HG03159 (cell line): ENCODE data around the gene ANKRD23.
"Not testable (repeated sequence)": the region's sequence is repeated elsewhere in the genome, so short reads cannot be mapped to it uniquely, and the experiment has no call there.

Source experiments
- ATAC-seq: cut with Tn5 transposase; IDR thresholded peaks from one replicate; pipeline ENCODE4 v1.9.1; 2021; ENCODE audit warnings: mild to moderate bottlenecking, moderate library complexity; ENCODE audit not compliant: unreplicated experiment

Gene ANKRD23

DNA sequence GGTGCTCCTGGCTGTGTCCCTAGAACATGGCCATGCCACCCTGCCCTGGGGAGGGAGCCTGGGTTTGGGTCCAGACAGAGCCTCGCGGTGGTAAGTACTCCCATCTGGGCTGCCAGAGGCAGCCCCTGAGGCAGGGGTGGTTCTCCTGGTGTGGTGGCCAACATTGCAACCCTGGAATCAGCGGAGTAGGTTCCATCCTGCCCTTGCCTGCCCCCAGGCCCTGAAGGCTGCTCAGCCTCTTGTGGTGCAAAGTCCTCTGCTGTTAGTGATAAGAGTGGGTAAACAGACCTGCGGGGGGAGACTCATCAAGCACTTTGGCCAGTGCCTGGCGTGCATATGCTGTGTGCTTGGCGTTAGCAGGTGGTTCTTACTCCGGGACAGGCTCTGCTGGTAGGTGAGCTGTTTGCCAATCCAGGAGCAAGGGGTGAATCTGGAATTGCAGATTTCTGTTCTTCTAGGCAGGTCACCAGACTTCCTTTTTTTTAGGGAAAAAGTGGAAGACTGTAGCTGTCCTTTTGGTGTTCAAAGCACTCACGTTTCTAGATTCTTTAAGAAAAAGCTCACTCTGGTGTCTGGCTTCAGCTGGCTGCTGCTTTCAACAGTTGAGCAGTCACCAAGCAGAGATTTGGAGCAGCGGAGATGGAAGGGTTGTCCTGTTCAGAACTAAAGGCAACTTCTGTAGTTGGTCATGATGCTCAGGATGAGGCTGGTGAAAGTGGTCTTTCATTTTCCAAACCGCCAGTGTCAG lies 24.5 kb downstream of the ANKRD23 start:
- ATAC-seq = no peak

DNA sequence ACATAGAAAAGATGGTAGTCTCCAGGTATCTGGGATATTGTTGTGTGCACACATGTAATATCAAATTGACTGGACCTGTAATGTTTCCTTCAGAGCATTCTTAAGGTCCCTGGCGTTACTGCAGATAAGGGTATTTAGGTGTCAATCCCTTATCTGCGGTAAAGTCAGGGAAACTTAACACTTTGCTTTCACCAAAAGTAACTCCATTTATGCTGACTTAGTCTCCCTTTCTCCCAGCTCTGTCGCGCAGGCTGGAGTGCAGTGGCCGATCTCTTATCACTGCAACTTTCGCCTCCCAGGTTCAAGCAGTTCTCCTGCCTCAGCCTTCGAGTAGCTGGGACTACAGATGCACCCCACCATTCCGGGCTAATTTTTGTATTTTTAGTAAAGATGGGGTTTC lies 25.9 kb downstream of the ANKRD23 start:
- ATAC-seq = no peak

DNA sequence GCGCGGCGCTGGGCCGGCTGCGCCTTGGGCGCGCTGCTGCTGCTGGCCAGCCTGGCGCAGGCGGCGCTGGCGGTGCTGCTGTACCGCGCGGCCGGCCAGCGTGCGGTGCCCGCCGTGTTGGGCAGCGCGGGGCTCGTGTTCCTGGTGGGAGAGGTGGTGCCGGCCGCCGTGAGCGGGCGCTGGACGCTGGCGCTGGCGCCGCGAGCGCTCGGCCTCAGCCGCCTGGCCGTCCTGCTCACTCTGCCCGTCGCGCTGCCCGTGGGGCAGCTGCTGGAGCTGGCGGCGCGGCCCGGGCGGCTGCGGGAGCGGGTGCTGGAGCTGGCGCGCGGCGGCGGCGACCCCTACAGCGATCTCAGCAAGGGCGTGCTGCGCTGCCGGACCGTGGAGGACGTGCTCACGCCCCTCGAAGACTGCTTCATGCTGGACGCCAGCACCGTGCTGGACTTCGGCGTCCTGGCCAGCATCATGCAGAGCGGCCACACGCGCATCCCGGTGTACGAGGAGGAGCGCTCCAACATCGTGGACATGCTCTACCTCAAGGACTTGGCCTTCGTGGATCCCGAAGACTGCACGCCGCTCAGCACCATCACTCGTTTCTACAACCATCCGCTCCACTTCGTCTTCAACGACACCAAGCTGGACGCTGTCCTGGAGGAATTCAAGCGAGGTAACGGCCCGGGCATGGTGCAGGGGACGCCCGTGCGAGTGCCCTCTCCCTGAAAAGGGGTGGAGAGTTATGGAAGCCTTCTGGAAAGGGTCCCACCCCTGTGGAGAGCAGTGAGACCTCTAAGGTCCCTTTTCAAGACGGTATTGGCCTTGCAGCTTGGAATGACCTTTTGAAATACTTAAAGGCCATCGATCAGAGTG lies 26.8 kb downstream of the ANKRD23 start:
- ATAC-seq = no peak

DNA sequence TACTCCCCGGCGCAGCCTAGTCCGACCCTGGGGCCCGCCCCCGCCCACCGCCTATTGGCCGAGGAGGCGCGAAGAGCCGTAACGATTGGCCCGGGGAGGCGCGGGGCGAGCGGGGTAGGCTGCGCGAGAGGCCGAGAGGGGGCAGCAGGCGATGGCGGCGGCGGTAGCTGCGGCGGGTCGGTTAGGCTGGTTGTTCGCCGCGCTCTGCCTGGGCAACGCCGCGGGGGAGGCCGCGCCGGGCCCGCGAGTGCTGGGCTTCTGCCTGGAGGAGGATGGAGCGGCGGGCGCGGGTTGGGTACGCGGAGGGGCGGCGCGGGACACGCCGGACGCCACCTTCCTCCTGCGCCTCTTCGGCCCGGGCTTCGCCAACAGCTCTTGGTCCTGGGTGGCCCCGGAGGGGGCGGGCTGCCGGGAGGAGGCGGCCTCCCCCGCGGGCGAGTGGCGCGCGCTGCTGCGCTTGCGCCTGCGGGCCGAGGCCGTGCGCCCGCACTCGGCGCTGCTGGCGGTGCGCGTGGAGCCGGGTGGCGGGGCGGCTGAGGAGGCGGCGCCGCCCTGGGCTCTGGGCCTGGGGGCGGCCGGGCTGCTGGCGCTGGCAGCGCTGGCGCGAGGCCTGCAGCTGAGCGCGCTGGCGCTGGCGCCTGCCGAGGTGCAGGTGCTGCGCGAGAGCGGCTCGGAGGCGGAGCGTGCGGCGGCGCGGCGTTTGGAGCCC lies 27.5 kb downstream of the ANKRD23 start, which contains the start of gene CNNM3:
TSS of gene CNNM3 (plus strand) at position 142 of the 709 bp plus-strand sequence. CDS start at position 152, 10 bp downstream.
- peak; percentile 89 for ATAC-seq

DNA sequence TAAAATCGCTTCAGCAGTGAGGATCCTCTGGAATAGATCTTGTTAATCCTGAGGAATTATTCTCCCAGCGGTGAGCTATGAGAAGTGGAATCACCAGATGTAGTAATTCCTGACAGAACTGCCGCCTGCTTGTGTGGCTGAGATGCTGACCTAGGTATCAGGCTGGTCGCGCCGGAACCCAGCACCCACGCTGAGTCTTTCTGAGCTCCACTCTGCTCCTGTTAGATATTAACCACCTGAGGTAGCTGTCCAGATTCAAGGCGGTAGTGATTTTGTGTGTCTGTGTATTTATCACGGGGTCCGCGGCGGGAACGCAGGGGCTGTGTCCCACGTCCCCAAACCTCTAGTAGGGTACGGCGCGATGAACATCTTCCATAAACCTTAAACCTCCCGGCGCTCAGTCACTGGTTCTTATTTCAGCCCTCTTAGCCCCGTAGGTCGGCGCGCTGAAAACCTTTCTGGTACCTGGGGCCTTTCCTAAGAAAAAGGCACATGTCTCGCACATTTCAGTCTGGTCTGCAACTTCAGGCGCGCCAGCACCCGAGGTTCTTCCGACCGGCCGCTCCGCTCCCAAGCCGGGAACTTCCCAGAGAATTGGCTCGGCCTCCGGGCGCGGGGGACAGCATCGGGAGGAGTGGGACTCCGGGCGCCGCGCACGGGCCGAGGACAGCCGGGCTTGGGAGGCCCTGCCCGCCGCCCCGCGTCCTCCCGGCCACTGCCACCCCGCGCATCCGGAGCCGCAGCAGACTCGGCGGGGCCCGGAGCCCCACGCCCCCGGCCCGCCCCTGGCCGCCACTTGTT lies 28.3 kb downstream of the ANKRD23 start:
- peak; percentile 13 for ATAC-seq

DNA sequence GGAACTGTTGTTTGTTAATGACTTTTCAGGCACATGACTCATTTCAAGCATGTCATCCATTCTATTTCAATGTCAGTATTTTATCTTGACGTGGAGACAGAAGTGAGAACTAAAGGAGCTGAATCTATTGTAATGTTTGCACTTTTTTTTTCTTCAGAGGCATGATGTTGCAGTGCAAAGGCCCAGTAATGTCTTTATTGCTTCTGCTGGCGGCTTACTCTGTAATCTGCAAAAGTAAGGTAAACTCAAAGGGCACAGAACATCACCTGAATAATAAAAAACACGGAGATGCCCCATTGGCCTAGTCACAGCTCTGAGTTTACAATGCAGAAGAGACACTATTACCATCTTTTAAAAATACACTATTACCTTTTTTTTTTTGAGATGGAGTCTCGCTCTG lies 30.2 kb downstream of the ANKRD23 start:
- no peak for ATAC-seq

DNA sequence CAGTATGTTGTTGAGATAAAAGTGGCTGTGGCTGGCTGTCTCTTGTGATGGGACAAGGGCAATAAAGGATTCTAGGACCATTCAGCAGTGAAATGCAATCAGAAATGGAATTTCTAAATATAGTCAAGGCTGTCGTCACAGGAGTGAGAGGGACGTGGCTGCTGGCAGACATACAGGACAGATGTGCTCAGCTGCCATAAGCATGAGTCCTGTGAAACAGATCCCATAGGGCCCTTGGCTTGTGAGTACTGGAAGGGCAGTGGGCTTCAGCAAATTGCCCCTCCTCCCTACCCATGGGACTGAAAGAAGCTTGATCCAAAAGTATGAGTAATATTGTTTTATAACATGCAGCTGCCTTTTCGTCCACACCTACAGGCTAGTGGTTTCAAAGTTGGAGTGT lies 31.9 kb downstream of the ANKRD23 start:
- no peak for ATAC-seq

DNA sequence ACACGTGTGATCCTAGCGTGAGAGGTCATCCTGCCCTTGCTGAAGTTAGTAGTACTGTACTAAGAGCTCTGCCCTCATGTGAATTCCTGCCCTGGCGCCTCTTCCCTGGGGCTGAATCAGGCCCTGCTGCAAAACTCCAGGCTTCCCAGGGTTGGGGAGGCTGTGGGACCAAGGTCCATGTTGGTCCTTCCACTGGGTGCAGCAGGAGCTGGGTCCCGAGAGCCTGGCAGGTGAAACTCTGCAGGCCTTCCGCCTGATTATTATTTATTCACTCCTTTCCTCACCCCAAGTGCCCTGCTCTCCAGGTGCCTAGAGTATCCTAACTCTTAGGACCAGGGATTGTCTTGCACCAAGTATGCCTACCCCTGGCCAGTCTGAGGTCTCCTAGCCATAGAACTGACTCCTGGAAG lies 33.0 kb downstream of the ANKRD23 start:
- no peak for ATAC-seq

DNA sequence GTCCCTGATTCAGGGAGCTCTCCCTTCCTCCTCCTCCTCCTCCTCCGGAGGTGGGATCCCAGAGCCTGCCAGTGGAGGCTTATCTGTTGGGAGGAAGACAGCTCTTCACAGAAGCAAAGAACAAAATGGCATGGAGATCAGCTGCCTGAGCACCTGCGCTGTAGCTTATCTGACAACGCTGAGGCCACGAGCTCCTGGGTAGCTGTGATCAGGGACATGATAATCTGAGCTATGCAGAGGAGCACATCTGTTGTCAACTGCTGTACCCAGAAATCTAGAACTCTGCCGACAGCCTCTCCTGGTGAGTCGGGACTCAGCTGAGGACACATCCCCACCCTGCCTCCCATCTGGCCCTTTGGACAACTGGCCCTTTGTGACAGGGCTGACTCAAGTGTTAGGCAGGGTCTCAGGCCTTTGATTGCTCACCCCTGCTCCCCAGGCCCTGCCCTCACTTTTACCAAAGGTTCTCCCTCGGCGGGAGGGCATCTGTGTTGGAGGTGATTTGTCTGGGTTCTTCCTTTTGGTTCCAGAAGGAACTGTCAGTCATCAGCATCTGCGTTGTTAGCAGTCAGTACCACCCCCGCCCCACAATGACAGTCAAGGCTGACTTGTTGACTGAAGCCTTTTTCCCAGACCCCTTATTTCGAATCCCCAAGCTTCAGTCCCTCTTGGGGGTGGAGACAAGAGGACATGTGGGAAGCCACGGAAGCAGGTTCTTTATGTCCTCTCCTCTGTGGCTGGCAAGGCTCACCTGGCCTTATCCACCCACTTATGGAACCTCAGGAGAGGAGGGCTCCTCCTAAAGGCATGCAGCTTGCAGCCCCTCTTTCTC lies 33.7 kb downstream of the ANKRD23 start:
- no peak for ATAC-seq

DNA sequence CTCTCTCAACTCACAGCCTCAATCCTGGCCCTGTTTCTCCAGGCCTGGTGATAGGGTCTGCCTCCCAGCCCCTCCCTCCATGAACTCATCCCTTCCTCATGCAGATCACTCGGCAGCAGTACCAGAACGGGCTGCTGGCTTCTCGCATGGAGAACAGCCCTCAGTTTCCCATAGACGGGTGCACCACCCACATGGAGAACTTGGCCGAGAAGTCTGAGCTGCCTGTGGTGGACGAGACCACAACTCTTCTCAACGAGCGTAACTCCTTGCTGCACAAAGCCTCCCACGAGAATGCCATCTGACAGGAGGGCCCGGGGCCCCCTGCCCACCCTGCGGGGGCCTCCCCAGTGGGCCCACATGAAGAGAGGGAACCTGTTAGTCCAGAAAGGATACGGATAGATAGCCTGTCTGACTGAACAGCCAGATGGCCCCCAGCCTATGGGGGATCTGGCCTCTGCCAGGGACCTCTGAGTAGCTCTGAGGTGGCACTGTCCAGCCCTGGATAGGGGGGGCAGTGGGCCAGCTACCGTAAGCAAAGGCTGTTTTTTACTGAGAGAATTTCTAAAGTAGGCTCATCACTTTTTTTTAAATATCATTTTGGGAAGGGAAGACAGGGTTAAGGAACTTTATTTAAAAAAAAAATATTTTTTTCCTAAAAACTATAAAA lies 34.5 kb downstream of the ANKRD23 start:
- no peak for ATAC-seq

DNA sequence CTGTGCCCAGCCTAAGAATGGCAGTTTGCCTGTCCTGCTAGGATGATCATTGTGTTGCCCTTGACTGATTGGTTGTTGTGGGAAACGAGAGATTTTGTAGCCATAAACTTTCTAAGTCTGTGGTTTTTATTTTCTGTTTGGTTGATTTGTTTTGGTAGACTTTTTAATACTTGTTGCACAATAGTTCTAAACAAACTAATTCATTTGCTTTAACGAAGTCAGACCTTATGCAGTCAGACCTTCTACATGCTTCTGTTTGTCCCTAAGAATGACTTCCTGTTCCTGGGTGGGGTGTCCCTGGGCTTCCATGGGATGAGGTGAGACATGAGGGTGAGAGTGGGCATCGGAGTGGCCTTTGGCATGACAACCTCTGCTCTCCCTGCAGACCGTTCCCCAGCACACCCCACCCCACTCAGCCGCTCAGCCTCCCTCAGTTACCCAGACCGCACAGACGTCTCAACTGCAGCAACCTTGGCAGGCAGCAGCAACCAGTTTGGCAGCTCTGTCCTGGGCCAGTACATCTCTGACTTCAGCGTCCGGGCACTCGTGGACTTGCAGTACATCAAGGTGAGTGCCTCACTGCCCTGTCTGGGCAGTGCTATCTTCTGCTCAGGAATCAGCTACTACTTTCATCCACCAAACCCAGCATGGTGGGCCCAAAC lies 35.5 kb downstream of the ANKRD23 start:
- no peak for ATAC-seq

DNA sequence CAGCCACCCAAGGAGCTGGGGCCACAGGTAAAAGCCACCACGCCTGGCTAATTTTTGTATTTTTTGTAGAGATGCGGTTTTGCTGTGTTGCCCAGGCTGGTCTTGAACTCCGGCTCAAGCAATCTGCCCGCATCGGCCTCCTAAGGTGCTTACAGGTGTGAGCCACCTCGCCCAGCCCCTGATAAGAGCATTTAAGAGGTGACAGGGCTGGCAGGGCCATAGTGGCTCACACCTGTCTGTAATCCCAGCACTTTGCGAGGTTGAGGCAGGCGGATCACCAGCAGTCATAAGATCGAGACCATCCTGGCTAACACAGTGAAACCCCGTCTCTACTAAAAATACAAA lies 36.7 kb downstream of the ANKRD23 start:
- no peak for ATAC-seq

DNA sequence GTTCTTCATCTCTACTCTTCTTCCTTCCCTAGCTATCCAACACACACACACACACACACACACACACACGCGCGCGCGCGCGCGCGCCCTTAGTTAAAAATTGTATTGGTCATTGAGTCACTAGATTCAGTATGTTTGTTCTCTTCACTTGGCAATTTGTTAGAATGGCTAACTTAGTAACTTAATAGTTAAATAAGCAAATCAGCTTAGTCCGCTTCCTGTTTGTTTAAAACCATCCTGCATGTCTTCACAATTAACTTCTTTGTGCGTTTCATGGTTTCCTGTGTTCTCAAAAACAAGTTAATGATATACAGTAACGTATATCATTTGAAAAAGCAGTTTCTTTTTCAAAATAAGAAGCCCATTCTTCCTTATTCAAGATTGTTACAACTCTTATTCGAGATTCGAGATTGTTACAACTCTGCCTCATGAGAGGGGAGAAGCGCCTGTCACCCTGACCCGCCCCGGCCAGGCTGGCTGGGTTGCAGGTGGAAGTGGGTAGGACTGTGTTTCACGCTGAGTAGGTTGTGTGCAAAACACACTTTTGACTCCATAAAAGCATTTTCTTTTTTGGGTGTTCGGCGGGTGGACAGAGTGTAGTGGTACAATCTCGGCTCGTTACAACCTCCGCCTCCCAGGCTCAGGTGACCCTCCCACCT lies 37.2 kb downstream of the ANKRD23 start:
- ATAC-seq = peak; percentile 62

DNA sequence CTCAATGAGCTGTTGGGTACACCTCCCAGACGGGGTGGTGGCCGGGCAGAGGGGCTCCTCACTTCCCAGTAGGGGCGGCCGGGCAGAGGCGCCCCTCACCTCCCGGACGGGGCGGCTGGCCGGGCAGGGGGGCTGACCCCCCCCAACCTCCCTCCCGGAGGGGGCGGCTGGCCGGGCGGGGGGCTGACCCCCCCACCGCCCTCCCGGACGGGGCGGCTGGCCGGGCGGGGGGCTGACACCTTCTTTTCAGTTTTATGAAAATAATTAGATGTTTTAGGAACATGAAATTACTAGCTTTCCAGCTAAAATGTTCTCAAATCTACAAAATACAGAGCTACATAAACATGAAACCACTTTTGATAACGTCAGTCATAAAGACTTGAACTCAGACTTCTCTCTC lies 37.9 kb downstream of the ANKRD23 start:
- not testable (repeated sequence) for ATAC-seq

DNA sequence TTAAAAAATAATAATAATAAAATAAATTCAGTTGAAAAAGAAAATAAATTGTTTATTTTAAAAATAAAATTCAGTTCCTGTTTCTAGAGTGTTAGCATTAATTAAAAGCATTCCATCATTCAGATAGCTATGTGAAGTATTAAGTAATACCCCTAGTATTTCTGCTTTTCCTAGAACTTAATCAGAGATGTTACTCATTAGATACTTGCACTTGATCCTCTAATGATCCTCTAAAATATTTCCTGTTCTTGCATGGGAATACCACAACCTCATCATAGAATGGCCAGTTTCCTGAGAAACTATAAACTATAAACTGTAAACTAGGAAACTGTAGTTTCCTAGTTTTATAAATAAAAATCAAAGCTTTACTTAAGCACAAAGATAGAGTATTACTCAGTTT lies 38.8 kb downstream of the ANKRD23 start:
- no peak for ATAC-seq

DNA sequence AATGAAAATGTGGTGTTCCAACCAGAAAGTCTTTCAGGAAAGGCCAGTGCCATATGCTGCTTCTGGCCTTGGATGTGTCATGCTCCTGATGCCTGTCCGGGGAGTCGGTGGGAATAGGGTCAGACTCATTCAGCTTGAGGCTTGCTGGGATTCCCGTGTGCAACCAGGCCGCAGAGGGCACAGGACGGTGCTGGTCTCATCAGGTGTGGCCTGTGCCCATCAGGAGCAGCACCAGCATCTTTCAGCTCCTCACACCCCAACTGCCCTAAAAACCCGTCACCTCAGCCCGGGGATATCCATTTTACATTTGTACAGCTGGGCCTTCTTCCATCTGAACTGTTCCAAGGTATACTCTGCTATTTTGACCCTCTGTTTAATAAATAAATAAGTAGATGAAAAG lies 41.1 kb downstream of the ANKRD23 start:
- no peak for ATAC-seq

DNA sequence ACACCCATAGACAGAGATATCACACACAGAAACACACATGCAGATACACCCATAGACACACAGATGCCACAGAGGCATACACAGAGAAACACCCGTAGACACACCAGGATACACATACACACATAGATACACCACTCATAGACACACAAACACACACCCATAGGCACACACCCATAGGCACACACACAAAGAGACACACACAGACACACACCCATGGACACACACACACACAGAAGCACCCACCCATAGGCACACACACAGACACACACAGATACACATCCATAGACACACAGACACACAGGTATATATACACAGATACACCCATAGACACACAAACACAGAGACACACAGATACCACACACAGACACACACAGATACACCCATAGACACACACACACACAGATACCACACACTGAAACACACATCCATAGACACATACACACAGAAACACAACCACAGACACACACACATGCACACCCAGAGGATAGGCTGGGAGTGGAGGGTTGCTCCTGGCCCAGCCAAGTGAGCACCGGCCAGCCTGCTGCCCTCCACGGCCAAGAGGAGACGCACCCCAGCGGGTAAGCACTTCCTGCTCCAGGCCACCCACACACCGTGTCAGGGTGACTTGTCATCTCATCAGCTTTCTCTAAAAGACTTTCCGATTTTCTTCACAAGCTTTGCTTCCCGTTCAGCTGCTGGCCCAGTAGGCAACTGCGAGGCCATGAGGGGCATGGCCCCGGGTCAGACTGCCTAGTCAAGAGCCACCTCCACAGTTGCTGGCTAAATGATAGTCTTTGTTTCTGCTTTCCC lies 41.8 kb downstream of the ANKRD23 start:
- ATAC-seq = no peak
